Esophagus muscularis mucosa (tissue), 4 donors: ENCODE measurements around the gene PLEKHG4B.

Experiments used
- EP300 ChIP-seq: sonication (generic); formaldehyde crosslinking; IDR thresholded peaks from one replicate; pipeline ENCODE4 v1.6.1; 2017; ENCODE audit warnings: antibody characterized with exemption
- POLR2A ChIP-seq: fragments of 450-650 bp; IDR thresholded peaks from one replicate; pipeline ENCODE4 v1.6.1; 2017; ENCODE audit warnings: antibody characterized with exemption, moderate library complexity, mild to moderate bottlenecking, low read depth
- POLR2AphosphoS5 ChIP-seq, 2 donors: sonication (generic); formaldehyde crosslinking; IDR thresholded peaks; one replicate each; pipeline ENCODE4 v1.6.1; 2017; ENCODE audit warnings: antibody characterized with exemption in 2 of 2
- TF ChIP-seq, protein P1 (sequence below), 3 experiments: fragments of 200-600 bp in 2 of 3; fragments of 450-650 bp in 1 of 3; sonication (generic) in 2 of 3; IDR thresholded peaks; one replicate each; pipeline ENCODE4 v1.5.1; 2017 to 2019; ENCODE audit warnings: antibody characterized with exemption in 3 of 3, mild to moderate bottlenecking in 2 of 3, moderate library complexity in 1 of 3

DNA sequence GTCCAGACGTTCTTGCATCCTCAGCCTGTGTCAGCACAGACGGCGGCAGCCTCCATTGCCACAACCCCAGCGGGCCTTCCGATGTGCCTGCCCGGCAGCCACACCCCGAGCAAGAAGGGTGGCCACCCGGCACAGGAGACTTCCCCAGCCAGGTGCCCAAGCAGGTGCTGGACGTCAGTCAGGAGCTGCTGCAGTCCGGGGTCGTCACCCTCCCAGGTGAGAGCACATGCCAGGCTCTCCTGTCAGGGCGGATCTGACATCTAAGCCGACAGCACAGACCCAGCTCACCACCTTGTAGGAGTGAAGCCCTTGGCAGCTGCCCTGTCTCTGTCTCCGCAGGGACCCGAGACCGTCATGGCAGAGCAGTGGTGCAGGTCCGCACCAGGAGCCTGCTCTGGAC, 51.1 kb downstream of the PLEKHG4B start:
- TF ChIP-seq POLR2A: no peak
- no peak for TF ChIP-seq EP300
- TF ChIP-seq, protein P1, sequence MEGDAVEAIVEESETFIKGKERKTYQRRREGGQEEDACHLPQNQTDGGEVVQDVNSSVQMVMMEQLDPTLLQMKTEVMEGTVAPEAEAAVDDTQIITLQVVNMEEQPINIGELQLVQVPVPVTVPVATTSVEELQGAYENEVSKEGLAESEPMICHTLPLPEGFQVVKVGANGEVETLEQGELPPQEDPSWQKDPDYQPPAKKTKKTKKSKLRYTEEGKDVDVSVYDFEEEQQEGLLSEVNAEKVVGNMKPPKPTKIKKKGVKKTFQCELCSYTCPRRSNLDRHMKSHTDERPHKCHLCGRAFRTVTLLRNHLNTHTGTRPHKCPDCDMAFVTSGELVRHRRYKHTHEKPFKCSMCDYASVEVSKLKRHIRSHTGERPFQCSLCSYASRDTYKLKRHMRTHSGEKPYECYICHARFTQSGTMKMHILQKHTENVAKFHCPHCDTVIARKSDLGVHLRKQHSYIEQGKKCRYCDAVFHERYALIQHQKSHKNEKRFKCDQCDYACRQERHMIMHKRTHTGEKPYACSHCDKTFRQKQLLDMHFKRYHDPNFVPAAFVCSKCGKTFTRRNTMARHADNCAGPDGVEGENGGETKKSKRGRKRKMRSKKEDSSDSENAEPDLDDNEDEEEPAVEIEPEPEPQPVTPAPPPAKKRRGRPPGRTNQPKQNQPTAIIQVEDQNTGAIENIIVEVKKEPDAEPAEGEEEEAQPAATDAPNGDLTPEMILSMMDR (IDR thresholded peaks at IDR 0.05): no peak
- no peak for TF ChIP-seq POLR2AphosphoS5 (IDR thresholded peaks at IDR 0.05)
